Omental fat pad (tissue), 4 donors: Measurements from ENCODE around the gene CLEC2A. TPM values are rescaled to one million over a fixed set of nuclear protein-coding genes. Genes with fewer than 3 reads are reported as not detected.

Source experiments
- ATAC-seq: fragments of 150-250 bp; one replicate; pipeline ENCODE4 v1.9.1; 2016; ENCODE audit warnings: mild to moderate bottlenecking, moderate library complexity; ENCODE audit not compliant: low FRiP score
- DNase-seq: peaks from one replicate; pipeline ENCODE4 v3.0.0-alpha.2; 2019; ENCODE audit warnings: low spot score
- total RNA-seq, 4 donors: library from RNA; depleted of rRNA; stranded (reverse); fragments of >200 nt; gene quantifications; one replicate each; pipeline ENCODE4 v1.1.0, GENCODE V29; 2016
- TF ChIP-seq, protein P1 (sequence below), 3 donors: fragments of 450-650 bp; IDR thresholded peaks; one replicate each; pipeline ENCODE4 v1.5.1; 2016 to 2017; ENCODE audit warnings: antibody characterized with exemption in 3 of 3, mild to moderate bottlenecking in 3 of 3, moderate library complexity in 2 of 3

Gene CLEC2A
- total RNA-seq, 4 donors from 2014 or later = not detected

DNA sequence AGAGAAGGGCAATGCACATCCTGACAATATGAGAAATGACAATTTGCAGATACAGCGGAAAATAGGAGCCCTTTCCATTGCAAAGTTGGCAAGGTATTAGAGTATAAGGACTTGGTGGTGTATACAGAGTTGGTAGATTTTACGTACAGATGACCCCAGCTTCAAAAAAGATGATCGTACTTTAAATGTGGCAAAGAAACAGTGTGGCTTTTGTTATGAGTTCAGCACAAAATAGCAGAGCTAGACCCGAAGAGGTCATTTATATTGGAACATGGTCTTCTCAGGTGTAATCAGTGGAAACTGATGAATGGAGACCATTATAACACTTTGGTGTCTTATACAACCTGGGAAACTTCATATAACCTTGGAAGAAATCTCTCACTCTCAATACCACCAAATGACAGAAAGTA is 65.3 kb downstream of the CLEC2A start:
- DNase-seq (no peak), ATAC-seq (no peak)
- TF ChIP-seq, protein P1, sequence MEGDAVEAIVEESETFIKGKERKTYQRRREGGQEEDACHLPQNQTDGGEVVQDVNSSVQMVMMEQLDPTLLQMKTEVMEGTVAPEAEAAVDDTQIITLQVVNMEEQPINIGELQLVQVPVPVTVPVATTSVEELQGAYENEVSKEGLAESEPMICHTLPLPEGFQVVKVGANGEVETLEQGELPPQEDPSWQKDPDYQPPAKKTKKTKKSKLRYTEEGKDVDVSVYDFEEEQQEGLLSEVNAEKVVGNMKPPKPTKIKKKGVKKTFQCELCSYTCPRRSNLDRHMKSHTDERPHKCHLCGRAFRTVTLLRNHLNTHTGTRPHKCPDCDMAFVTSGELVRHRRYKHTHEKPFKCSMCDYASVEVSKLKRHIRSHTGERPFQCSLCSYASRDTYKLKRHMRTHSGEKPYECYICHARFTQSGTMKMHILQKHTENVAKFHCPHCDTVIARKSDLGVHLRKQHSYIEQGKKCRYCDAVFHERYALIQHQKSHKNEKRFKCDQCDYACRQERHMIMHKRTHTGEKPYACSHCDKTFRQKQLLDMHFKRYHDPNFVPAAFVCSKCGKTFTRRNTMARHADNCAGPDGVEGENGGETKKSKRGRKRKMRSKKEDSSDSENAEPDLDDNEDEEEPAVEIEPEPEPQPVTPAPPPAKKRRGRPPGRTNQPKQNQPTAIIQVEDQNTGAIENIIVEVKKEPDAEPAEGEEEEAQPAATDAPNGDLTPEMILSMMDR (IDR thresholded peaks at IDR 0.05) = no peak

DNA sequence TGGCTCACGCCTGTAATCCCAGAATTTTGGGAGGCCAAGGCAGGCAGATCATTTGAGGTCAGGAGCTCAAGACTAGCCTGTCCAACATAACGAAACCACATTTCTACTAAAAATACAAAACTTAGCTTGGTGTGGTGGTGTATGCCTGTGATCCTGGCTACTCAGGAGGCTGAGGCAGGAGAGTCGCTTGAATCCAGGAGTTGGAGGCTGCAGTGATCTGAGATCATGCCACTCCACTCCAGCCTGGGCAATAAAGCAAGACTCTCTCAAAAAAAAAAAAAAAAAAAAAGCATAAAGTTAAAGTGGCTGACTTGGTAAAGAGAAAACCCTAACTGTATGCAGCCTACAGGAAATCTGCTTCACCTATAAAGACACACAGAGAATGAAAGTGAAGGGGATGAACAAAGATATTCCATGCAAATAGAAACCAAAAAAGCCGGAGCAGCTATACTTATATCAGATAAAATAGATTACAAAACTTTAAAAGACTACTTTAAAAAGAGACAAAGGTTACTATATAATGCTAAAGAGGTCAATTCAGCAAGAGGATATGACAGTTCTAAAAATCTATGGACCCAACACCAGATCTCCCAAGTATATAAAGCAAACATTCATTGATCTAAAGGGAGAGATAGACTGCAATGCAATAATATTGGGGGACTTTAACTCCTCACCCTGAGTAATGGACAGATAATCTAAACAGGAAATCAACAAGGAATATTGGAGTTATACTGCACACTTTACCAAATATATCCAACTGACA is 67.1 kb downstream of the CLEC2A start:
- ATAC-seq (no peak), DNase-seq (no peak)
- TF ChIP-seq, protein P1 (IDR thresholded peaks at IDR 0.05) = no peak

Other genes starting within 250 kb of the CLEC2A start
- gene CLECL1, start 199.3 kb downstream of the CLEC2A start, total RNA-seq = 1 to 10 TPM in 1 of 4 donors, under 1 TPM in 1, not detected in 2; 0.84 to 2.2 TPM
- 10 to 100 TPM; 10.0 to 36.3 (median 17.0) TPM for gene CD69, start 171.5 kb downstream of the CLEC2A start, total RNA-seq
- gene KLRF1, start 104.9 kb downstream of the CLEC2A start, total RNA-seq = under 1 TPM in 1 of 4 donors, not detected in 3; 0.46 TPM
- gene CLEC2B, start 63.0 kb downstream of the CLEC2A start, total RNA-seq = 10 to 100 TPM; 23.8 to 48.2 (median 31.5) TPM
- not detected for gene KLRF2, start 50.9 kb downstream of the CLEC2A start, total RNA-seq
- 1 to 10 TPM in 3 of 4 donors, under 1 TPM in 1; 0.75 to 6.5 (median 1.7) TPM for gene CLEC12A, start 39.0 kb upstream of the CLEC2A start, total RNA-seq
- gene CLEC1B, start 66.8 kb upstream of the CLEC2A start, total RNA-seq = not detected
- gene CLEC12B, start 78.3 kb upstream of the CLEC2A start, total RNA-seq = under 1 TPM in 1 of 4 donors, not detected in 3; 0.47 TPM
- under 1 TPM in 1 of 4 donors, not detected in 3; 0.63 TPM for gene CLEC9A, start 98.3 kb upstream of the CLEC2A start, total RNA-seq
- gene CLEC1A, start 166.6 kb upstream of the CLEC2A start, total RNA-seq = 10 to 100 TPM in 1 of 4 donors, 1 to 10 TPM in 3; 2.3 to 16.7 (median 7.1) TPM
- gene CLEC7A, start 197.8 kb upstream of the CLEC2A start, total RNA-seq = 10 to 100 TPM; 12.6 to 27.6 (median 18.8) TPM
- gene OLR1, start 239.8 kb upstream of the CLEC2A start, total RNA-seq = 10 to 100 TPM in 2 of 4 donors, under 1 TPM in 1, not detected in 1; 0.19 to 51.2 (median 35.1) TPM
- under 1 TPM in 2 of 4 donors, not detected in 2; 0.09 to 0.84 TPM for gene TMEM52B, start 246.7 kb upstream of the CLEC2A start, total RNA-seq